GM18508 (cell line): Measurements from ENCODE around the gene LY6G6F.
"Not testable (repeated sequence)": the region's sequence is repeated elsewhere in the genome, so short reads cannot be mapped to it uniquely, and the experiment has no call there.

Source experiments
- ATAC-seq: cut with Tn5 transposase; IDR thresholded peaks from one replicate; pipeline ENCODE4 v1.9.1; 2021; ENCODE audit warnings: moderate number of reproducible peaks; ENCODE audit not compliant: insufficient read depth, unreplicated experiment

Gene LY6G6F

DNA sequence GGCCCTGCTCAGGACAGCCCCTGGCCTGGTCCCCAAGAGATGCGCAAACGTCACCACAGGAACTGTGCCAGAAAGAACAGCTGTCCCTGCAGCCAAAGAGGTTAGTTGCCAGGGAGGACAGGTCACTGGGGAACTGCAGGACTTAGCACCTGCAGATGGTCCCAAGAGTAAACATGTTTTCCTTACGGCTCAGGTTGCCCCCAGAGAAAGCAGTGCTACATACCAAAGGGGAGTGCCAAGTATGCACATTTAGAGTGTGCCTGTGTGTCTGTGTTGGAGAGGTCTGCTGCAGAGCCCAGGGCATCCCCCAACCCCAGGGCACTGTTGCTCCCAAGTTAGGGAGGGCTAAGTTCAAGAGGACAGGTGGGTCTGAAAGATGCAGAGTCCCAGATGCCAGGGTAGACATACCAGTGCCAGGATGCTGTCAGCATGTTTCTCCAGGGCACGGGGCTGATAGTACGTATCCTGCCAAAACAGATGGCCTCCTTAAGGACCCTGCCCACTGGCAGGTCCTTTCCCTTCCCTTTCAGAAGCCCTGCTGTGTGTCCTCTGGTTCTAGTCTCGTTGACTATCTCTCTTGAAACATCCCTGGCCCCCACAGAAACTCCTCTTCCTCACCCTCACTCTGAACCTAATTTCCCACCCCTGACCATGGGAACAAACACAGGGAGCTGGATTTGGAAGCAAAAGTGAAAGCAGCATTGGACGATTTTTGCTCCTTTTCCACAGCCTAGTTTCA, 4.8 kb upstream of the LY6G6F start:
- ATAC-seq = no peak

DNA sequence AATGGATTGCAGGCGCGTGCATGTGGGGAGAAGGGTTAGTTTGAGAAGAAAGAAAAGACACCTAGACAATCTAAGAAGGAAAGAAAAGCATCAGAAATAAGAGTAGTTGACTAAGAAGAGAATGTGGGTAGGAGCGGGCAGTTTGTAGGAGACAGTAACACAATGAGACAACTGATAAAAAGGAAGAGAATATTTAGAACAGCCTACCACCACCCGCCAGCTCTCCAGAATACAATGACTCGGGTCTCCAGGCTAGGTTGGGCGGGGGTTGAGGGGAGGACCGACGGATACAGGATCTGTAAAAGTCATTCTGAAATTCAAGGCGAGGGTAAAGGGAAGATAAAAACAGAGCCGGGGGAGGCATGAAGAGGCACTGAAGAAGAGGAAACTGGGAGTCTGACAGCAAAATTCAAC, 4.3 kb upstream of the LY6G6F start:
- no peak for ATAC-seq

DNA sequence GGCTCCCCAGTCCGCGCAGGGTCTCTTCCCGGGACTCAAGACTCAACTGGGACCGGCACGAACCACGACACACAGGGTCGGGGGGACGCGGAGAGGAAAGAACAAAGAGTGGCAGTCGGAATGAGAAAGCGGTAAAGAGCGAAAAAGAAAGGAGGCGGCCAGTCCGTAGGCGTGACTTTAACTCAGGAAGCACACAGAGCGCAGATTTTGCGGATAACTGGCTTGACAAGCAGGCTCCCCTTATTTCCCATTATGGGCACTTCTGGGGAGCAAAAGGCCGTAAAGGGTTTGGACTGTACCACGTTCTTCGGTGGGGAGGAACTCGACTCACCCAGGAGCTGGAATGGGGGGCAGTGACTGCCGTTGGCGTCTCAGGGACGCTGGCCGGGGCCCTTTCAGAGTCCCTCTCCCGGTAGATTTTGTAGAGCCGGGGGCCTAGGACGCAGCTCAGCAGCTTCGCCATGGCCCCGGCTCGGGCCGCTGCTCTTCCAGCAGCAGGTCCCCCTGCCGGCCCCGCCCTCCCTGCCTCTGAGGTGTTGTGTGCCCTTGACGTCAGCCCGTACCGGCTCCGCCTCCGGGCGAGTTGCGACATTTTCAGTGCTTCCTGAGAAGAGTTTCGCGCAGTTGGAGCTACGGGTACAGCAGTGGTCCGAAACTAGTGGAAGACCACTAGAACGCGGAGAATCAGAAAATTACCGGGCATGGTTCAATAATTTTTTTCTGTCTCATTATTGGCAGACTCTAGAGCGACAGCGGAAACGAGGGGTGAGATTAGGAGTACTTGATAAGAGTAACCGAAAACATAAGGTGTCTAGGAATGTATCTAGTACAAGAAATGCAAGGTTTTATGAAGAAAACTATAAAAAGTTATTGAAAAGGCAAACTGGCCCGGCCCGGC, 3.6 kb upstream of the LY6G6F start, which contains the start of gene ABHD16A:
ABHD16A (minus strand) TSS at position 506 of the 898 bp plus-strand sequence; CDS start at position 463, 43 bp downstream.
- ATAC-seq = no peak

DNA sequence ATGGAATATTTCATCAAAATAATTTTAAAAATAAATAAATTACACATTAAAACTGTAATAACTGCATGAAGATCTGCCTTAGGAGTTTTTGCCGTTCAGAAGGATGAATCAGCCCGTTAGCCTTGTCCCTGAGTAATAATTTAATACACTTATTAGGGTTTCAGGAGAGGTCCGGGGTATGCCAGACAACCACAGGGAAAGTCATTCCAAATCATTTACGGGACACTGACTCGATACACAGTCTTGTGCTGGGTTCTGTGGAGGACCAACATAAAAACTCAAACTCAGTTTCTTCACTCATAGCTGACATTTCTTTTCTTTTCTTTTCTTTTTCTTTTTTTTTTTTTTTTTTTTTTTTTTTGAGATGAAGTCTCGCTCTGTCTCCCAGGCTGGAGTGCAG, 735 bp upstream of the LY6G6F start:
- ATAC-seq = no peak

DNA sequence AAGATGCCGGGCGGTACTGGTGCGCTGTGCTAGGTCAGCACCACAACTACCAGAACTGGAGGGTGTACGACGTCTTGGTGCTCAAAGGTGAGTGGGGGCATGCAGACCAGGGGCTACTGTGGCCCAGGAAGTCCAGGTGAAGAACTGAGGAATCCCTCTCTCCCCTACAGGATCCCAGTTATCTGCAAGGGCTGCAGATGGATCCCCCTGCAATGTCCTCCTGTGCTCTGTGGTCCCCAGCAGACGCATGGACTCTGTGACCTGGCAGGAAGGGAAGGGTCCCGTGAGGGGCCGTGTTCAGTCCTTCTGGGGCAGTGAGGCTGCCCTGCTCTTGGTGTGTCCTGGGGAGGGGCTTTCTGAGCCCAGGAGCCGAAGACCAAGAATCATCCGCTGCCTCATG, 1.0 kb downstream of the LY6G6F start:
- ATAC-seq = no peak

DNA sequence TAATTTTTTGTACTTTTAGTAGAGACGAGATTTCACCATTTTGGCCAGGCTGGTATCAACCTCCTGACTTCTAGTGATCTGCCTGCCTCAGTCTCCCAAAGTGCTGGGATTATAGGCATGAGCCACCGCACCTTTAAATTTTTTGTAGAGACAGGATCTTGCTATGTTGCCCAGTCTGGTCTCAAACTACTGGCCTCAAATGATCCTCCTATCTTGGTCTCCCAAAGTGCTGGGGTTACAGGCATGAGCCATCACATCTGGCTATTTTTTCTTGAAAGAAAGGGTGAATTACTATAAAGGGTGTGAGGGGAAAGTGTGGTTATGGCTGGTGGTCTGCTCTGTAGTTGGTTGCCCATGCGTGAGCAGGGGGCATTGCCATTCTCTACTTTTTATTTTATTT, 1.6 kb downstream of the LY6G6F start:
- no peak for ATAC-seq

DNA sequence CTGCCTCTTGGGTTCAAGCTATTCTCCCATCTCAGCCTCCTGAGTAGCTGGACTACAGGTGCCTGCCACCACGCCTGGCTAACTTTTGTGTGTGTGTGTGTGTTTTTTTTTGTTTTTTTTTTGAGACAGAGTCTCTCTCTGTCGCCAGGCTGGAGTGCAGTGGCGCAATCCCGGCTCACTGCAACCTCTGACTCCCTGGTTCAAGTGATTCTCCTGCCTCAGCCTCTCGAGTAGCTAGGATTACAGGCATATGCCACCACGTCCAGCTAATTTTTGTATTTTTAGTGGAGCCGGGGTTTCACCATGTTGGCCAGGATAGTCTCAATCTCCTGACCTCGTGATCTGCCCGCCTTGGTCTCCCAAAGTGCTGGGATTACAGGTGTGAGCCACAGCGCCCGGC, 2.5 kb downstream of the LY6G6F start:
- ATAC-seq = not testable (repeated sequence)

DNA sequence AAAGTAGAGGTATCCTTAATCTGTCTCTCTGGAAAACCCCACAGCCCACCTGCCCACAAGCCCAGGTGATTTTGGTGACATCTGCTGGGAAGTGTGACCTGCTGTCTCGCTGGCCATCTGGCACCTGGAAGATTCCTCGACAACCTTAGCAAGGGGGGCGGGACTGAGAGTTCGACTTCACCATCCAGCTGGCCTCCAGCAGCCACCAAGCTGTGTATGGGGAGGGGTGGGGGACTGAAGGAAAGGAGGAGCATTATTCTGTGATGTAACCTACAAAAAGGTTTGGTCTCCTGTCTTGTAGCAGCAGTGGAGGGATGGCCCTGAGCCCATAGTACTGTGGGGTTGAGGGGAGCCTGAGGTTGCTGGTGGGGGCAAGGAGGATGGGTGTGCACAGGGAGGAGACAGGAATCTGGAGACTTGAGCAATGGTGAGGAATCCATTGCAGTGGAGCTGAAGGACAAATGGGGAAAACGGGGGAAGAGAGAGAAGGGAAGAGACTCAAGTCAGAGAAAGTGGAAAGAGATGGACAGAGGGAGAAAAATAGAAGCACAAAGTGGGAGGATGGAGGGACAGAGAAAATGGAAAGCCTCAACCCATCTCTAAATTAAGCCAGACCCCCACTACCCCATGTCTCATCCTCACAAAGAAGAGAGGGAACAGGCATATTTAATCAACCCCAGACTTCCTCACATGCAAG, 4.0 kb downstream of the LY6G6F start:
- no peak for ATAC-seq

DNA sequence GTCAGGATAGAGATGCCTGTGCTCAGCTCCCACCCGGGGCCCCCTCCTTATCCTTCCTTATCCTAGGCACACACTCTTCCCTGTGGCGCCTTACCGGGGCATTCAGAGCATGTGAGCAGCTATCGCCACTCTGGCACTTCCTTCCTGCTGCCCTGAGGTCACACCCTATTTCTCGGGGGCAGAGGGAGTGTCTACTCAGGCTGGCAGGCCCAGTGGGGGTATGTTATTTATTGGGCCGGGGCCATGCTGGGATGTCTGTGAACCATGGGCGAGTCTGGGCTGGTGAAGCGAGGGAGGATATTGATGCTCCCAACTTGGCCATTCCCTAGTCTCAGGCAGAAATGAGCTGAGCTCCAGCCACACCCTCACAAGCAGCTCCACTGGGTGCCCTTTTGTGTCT, 4.6 kb downstream of the LY6G6F start:
- no peak for ATAC-seq

DNA sequence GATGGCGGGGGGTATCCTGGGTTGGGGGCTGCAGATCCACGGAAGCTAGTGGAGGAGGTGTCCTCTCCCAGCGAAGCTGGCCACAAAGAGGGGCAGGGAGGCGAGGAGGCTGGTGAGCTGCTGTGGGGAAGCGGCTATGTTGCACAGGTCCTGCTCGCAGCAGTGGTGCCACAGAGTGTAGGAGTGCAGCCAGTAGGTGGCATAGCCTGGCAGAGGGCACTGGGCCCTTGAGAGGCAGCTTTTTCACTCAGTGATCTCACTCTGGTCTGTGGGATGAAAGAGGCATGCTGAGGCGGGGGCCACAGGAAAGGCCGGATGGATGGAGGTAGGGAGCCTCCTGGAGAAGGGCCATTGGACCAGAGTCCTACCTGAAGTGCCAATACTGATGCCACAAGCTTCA, 5.6 kb downstream of the LY6G6F start:
- ATAC-seq = no peak

DNA sequence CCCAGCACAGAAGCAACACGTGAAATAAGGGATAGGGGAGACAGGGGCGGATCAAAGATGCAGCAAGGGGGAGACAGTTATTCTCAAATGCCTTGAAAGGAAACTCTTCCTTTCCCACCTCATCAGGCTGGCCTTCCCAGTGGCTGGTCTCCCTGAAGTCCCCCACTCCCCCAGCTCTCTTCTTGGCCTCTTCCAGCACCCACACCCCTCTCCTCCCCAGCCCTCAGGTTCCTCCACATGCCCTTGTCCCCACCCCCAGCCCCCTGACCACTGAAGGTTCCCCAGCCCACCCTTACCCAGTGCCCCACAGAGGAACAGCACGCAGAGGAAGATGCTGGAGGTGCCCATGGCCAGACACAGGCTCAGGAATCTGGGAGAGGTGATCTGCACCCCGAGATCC, 6.8 kb downstream of the LY6G6F start:
- ATAC-seq = no peak

DNA sequence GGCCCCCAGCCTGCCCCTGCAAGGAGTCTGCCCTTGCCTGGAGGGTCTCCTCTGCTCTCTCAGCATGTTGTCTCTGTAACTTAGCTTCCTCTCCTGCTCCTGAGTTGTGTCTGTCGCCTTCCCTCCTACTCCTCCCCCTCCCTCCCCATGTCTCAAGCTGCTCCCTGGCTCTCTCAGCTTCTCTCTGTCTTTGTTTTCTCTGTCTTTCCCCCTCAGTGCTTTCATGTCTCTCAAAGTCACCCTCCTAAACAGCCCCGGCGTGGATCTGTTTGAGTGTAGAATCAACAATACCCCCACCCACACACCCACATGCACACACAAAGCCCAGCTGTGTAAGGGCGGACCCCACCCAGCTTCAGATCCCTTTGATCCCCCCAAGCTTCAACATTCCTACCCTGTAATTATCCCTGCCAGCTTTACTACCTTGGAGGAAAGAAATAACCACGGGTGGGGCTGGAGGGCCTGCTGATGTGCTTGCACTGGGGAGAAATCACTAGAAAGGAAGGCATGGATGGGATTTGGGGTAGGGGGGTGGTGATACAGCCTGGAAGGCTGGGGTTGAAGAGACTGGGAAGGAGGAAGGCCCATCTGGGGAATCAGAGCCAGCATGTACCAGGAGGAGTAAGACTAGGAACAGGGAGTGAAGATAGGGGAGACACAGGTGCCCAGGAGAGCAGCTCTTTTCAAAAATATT, 7.5 kb downstream of the LY6G6F start:
- ATAC-seq = no peak

DNA sequence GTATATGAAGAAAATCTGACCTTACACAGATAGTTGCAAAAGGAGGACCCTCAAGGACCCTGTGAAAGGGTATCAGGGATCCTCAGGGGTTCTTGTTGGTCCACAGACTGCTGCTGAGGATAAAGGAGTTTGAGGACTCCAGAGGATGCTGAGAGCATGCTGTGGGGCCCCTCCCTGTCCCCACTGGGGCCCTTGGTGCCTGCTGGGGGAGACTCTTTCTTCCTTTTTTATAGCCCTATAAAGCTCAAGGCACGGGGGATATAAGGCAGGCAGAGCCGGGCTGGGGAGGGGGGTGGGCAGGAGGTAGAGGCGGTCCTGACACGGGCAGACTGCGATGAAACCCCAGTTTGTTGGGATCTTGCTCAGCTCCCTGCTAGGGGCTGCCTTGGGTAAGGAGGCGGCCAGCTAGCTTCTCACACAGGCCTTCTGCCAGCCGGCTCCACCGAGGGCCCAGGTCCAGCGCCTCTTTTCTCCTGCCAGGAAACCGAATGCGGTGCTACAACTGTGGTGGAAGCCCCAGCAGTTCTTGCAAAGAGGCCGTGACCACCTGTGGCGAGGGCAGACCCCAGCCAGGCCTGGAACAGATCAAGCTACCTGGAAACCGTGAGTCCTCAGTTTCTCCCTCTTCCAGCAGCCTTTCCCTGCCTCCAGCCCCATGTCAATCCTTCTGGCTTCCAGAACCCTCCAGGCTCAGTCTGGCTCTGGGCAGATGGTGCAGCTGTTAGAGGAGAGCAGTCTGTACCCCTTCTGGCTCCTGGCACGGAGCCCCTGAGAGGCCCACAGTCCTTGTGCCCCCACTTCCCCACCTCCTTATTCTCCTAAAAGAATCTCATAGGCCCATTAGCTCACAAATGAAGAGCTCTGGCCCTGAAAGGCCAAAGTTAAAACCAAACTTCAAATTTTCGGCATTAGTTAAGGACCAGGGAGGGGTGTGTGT, 8.6 kb downstream of the LY6G6F start, which contains the start of gene LY6G6D:
LY6G6D (plus strand) TSS at position 327 of the 937 bp plus-strand sequence; CDS start at position 335, 8 bp downstream.
- ATAC-seq = no peak

DNA sequence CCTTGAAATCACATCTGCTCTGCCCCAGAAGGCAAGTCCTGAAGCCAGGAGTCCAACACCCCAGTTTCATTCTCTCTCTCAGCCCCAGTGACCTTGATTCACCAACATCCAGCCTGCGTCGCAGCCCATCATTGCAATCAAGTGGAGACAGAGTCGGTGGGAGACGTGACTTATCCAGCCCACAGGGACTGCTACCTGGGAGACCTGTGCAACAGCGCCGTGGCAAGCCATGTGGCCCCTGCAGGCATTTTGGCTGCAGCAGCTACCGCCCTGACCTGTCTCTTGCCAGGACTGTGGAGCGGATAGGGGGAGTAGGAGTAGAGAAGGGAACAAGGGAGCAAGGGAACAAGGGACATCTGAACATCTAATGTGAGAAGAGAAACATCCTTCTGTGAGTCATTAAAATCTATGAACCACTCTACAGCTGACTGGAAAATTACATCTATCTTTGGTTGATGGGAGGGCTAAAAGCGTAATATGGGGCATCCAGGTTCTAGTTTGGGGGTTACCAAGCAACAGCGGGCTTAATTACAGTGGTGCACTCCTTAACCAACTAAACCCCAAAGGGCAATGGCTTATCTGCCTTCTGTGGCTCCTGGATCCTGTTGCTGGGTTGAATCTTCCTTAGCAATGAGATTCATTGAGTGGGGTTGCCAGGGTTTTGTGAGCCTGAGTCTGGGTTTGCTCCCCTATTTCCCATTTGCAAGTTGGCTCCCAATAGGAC, 11.0 kb downstream of the LY6G6F start:
- ATAC-seq = no peak

DNA sequence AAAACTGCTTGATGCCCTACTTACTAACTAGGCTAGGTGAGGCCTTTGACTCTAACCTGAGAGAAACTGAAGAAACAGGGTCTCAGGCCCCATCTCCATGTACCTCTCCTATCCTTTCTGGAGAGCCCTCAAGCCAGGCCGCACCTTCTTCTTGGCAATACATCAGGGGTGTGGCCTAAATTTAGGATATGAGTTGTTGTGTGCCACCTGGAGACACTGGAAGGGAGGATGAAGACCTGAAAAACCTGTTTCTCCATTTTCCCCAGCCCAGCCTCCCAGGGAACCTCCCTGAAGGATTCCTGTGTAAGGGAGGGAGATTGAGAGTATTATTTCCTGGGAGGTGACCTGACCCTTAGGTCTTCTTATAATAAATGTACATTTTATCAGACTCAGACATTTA, 11.6 kb downstream of the LY6G6F start:
- no peak for ATAC-seq

DNA sequence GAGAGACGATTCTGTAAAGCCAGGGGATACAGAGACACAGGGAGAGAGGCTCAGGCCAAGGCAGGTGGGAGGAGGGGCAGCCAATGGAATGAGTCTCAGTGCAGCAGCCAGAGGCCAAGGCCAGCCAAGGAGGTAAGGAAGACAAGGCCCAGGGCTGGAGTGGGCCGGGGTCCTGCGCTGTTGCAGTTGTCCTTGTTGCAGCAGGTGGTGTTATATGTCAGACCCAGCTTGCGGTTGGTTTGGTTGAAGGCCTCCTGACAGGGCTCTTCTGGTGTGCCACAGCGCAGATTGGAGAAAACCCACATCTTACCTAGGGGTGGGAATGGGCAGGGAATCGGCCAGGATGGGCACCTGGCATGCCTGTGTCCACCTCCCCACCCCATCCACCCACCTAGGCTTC, 12.3 kb downstream of the LY6G6F start:
- no peak for ATAC-seq

DNA sequence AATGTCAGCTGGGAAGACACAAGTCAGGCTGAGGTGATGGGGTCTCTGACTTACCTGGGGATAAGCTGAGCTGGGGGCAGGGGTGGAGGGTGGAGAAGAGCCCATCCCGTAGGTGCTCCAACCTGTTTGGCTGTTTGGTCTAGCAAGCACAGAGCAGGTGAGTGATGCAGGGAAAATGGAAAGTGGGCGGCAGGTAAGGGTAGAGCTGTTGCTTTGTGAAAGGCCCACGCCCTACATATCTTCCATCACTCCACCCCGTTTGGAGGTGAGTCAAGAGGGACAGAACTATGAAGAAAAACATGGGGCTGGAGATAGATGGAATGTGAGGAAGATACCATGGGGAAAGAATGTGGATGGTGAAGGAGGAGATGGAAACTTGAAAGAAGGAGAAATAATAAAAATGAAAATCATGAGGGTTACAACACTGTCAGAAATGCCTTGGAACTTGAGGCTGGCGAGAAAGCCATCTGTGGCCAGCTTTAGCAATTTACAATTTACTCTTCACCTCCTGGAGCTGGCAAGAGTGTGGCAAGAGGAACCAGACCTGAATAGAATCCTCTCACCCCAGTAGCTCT, 13.6 kb downstream of the LY6G6F start:
- no peak for ATAC-seq

DNA sequence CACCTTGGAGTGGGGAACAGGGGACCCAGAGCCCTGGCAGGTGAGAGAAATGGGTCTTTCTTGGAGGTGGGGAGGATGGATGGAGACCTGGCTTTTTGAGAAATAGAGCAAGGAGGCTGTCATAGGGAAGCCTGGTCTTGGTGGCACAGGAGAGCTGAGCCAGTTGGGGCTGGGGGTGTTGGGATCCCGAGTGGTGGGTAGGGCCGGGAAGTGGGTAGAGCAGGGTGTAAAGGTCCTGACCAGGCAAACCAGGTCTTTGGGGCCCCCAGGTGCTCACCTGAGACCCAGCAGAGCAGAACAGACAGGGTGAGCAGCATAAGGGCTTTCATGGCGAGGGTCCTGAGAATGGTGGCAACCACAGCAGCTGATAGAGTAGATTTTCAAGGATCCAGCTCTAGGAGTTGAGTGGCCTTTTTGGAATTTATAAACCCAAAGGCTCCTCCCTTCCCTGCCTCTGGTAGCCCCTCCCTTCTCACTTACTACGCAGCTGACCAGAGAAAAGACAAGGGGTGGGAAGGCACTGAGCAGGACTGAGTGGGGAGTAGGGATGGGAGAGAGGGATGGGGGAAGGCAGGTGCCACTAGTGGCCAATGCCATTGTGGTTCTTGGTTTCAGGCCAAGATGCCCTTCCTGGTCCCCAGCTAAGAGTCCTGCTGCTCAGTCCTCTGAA, 14.8 kb downstream of the LY6G6F start, which contains the start of gene LY6G6C:
LY6G6C (minus strand) TSS at position 396 of the 670 bp plus-strand sequence; CDS start at position 329, 67 bp downstream.
- no peak for ATAC-seq
